Measurements from ENCODE around the gene NOB1.
"Not testable (repeated sequence)": the region's sequence is repeated elsewhere in the genome, so short reads cannot be mapped to it uniquely, and the experiment has no call there.

NOB1 gene

DNA sequence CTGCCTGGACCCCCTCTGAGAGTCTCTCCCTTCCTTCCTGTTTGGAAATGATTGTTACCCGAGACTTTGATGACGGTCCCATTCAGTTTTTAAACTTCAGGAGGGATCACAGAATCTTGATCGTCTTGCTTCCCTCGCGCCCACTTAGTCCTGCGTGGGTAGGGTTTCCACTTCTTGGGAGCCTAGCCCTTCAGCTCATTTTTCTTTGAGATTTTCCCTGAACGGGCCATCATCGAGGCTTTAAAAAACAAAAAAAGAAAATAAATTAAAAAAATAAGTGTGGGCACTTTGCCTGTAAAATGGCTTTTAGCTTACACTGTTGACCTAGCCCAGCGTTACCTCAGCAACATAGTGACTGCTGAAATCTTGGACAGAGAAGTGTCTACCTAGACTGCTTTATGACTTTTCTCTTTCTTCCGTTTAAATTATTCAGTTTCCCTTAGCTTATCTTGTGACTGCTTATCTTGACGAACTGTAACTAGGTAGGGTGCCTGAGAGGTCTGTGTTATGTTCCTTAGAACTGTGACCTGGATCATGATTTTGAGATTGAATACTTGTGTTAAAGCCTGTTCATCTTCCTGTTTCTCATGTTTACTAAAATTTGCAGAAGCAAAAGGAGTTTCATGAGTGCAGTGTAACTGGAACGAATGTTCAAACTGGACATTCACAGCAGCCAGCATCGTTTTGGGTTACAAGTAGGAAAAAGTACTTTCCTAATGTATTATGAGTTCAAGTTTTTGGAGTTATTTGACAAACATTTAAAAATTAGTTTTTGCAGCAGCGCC lies 8.3 kb upstream of the NOB1 start:
- DNase-seq (ENCODE audit: low read depth), result peak; percentile 53
- peak overlapping the region; percentile 93 for H3K4me3 ChIP-seq (replicated peaks; ENCODE audit: low read depth, low read length)
- TF ChIP-seq CTCF (IDR thresholded peaks at IDR 0.05; ENCODE audit: low read length, missing control alignments), result no peak

DNA sequence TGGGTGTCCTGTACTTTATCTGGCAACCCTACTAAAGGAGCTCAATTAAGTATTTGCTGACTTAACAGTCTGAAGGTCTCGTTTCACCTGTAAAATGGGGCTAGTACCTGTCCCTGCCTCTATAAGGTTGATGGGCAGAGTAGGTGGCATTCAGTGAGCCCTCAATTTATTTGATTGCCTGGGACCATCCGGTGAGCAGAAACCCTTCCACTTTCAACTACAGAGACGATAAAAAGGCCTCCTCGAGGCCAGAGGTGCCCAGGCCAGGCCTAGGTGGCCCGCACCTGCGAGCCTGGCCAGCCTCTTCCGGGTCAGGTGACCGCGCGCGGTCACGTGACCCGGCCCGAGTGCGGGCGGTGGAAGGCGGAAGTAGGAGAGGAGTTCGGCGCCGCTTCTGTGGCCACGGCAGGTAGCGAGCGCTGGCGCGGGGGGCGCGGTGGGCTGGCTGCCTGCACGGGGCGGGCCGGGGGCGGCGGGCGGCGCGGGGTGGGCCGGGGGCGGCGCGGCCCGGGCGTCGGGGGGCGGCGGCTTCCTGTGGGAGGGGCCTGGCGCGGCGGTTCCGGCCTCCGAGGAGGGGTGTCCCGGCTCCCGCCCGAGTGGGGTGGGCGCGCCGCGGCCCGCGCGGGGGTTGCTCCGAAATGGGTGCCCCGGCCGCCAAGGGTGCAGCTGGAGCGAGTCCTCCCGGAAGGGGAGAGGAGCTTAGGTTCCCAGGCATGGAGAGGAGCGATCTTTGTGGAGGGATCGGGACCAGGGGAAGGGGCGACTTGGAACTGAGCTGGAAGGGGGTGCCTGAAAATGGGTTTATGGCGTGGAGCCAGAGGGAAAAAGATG lies 7.5 kb upstream of the NOB1 start, which contains the start of gene WWP2:
TSS of gene WWP2 (plus strand) at position 350 of the 831 bp plus-strand sequence. CDS start 24,679 bp downstream, outside the sequence.
- H3K4me3 ChIP-seq (replicated peaks; ENCODE audit: low read depth, low read length), result peak within 1 kb of the TSS; percentile 93
- DNase-seq (ENCODE audit: low read depth), result peak; percentile 60
- TF ChIP-seq CTCF (IDR thresholded peaks at IDR 0.05; ENCODE audit: low read length, missing control alignments), result no peak

- H3K4me3 ChIP-seq (replicated peaks; ENCODE audit: low read depth, low read length); DNase-seq (ENCODE audit: low read depth): not testable (repeated sequence)
Measured at GRCh38 chr16:69757375-69757774, 2.6 kb upstream of the NOB1 start.

GRCh38 chr16:69756705-69757104 lies 2.0 kb upstream of the NOB1 start:
- DNase-seq (ENCODE audit: low read depth), result no peak
- H3K4me3 ChIP-seq (replicated peaks; ENCODE audit: low read depth, low read length), result no peak overlapping the region
- no peak for TF ChIP-seq CTCF (IDR thresholded peaks at IDR 0.05; ENCODE audit: low read length, missing control alignments)

GRCh38 chr16:69754143-69754468 lies 620 bp downstream of the NOB1 start:
- DNase-seq (ENCODE audit: low read depth), result no peak
- TF ChIP-seq CTCF (IDR thresholded peaks at IDR 0.05; ENCODE audit: low read length, missing control alignments), result no peak

DNA sequence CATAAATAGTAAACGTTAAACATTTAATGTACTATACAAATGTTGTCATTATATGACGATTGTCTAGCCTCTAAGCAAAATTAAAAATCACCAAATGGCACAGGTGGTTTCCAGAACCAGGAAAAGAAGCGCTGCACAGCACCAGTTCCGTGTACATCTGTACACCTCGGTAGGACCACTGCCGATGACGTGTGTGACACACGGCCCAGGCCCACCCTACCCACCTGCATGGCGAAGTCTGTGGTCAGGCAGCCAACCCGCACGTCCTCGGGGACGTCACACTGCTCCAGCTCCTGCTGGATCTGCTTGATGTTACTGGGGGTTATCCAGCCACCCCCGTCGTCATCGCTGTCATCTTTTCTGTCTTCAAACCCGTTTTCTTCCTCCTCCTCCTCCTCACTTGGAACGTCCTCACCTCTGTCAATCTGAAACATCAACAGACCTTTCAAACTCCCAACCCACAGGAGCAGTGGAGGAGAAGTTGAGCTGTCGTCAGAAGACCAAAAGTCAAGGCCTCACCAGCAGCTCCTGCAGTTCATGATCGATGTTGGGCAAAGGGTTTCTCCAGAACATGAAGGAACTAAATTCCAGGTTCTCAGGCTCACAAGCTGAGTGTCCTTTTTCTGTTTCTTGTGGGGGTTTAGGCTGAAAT lies 5.9 kb downstream of the NOB1 start:
- no peak for TF ChIP-seq CTCF (IDR thresholded peaks at IDR 0.05; ENCODE audit: low read length, missing control alignments)
- no peak overlapping the region for H3K4me3 ChIP-seq (replicated peaks; ENCODE audit: low read depth, low read length)
- no peak for DNase-seq (ENCODE audit: low read depth)

More at GRCh38 chr16:69754143-69754468, 620 bp downstream of the NOB1 start:
- H3K4me3 ChIP-seq (replicated peaks; ENCODE audit: low read depth, low read length), result peak overlapping the region; percentile 100

- DNase-seq (ENCODE audit: low read depth), result no peak
- H3K4me3 ChIP-seq (replicated peaks; ENCODE audit: low read depth, low read length), result no peak overlapping the region
- TF ChIP-seq CTCF (IDR thresholded peaks at IDR 0.05; ENCODE audit: low read length, missing control alignments), result no peak
Measured at GRCh38 chr16:69747115-69747514, 7.6 kb downstream of the NOB1 start.

Data from fibroblast of pulmonary artery (primary cell).